ENCODE data around the gene PIP5KL1. TPM values are rescaled to one million over a fixed set of nuclear protein-coding genes. Genes with fewer than 3 reads are reported as not detected.
A peak's percentile ranks its signal among the peaks of the same experiment; 100 is the strongest.

Gene PIP5KL1
- total RNA-seq, 1 experiment from 2014 or later = 7.8 TPM

- CTCF ChIA-PET = no interaction called here
- TF ChIP-seq CTCF (IDR thresholded peaks at IDR 0.05) (no peak; the same call in 1 of the 2 replicates), SIN3A (IDR thresholded peaks at IDR 0.05; ENCODE audit: borderline replicate concordance, insufficient read depth, low read depth, low read length) (no peak)
- no peak for ATAC-seq
- intact Hi-C loops (cut with micrococcal nuclease; ENCODE audit: unreplicated experiment) (no loop called here), in situ Hi-C loops (cut with HindIII; ENCODE audit: low pct_unique_long_range_greater_than_20kb, low sequenced_read_pairs) (loop anchor here (25.0 kb wide), 1 partner anchor 153 kb away; no protein-coding TSS in a partner anchor)
- peaks cover 4% of the 10 kb centered on the region; the same call in 1 of the 2 replicates for H3K36me3 ChIP-seq (ENCODE audit: control insufficient read depth, insufficient read depth, low read length)
- no TSS peak for BruUV-seq (replicated peaks)
- no peak for DNase-seq (ENCODE audit: low read depth, low spot score)
- H3K27ac ChIP-seq (ENCODE audit: low read length) = peak overlapping the region; percentile 93
- POLR2A ChIA-PET = no interaction called here
- no peaks in the 10 kb centered on the region for H3K9me3 ChIP-seq (ENCODE audit: control insufficient read depth, insufficient read depth, low read depth, low read length)
- H3K4me3 ChIP-seq (ENCODE audit: low read depth in 2 of 2, low read length in 2 of 2) = no peak overlapping the region
- peaks cover 37% of the 10 kb centered on the region for H3K4me1 ChIP-seq (ENCODE audit: control insufficient read depth, insufficient read depth, low read length)
- H3K27me3 ChIP-seq (ENCODE audit: control insufficient read depth, insufficient read depth, low read length) = no peaks in the 10 kb centered on the region
Measured at GRCh38 chr9:127934248-127934647, 3.7 kb upstream of the PIP5KL1 start.

- CTCF ChIA-PET = no interaction called here
- Histone ChIP-seq H3K4me3 (ENCODE audit: low read depth in 2 of 2, low read length in 2 of 2) (peak overlapping the region; percentile 50 to 62), H3K9me3 (ENCODE audit: control insufficient read depth, insufficient read depth, low read depth, low read length) (no peaks in the 10 kb centered on the region), H3K36me3 (ENCODE audit: control insufficient read depth, insufficient read depth, low read length) (no peaks in the 10 kb centered on the region), H3K27me3 (ENCODE audit: control insufficient read depth, insufficient read depth, low read length) (no peaks in the 10 kb centered on the region), H3K4me1 (ENCODE audit: control insufficient read depth, insufficient read depth, low read length) (peaks cover 41% of the 10 kb centered on the region), H3K27ac (ENCODE audit: low read length) (peak overlapping the region; percentile 92)
- TSS peak; percentile 22 for BruUV-seq (replicated peaks)
- POLR2A ChIA-PET = no interaction called here
- DNase-seq (ENCODE audit: low read depth, low spot score) (peak; percentile 83), ATAC-seq (peak; percentile 31)
- TF ChIP-seq CTCF (IDR thresholded peaks at IDR 0.05) (no peak), TCF7L2 (IDR thresholded peaks at IDR 0.05; ENCODE audit: low read depth, low read length) (no peak), REST (IDR thresholded peaks at IDR 0.05; ENCODE audit: insufficient read depth in 1 of 2, low read depth in 2 of 2, low read length in 1 of 2) (no peak), SIN3A (IDR thresholded peaks at IDR 0.05; ENCODE audit: borderline replicate concordance, insufficient read depth, low read depth, low read length) (peak; percentile 81; the same call in 1 of the 2 replicates), POLR2AphosphoS5 (IDR thresholded peaks at IDR 0.05; ENCODE audit: low read depth, low read length) (peak; percentile 62)
- intact Hi-C loops (cut with micrococcal nuclease; ENCODE audit: unreplicated experiment) = no loop called here
- in situ Hi-C loops (cut with HindIII; ENCODE audit: low pct_unique_long_range_greater_than_20kb, low sequenced_read_pairs) = loop anchor here (25.0 kb wide), 1 partner anchor 156 kb away; no protein-coding TSS in a partner anchor
Measured at GRCh38 chr9:127931092-127931881, 710 bp upstream of the PIP5KL1 start.

Data from Panc1 (cell line).